RWPE2 (cell line): Measurements from ENCODE around the gene GBA2.
A peak's percentile ranks its signal among the peaks of the same experiment; 100 is the strongest.

Source experiments
- ATAC-seq: fragments of 200-7000 bp; cut with Tn5 transposase; 3 replicates; pipeline ENCODE4 v1.9.1; 2021; ENCODE audit warnings: low read depth
- DNase-seq: peaks from one replicate; pipeline ENCODE4 v3.0.0-alpha.2; 2020; ENCODE audit warnings: low spot score
- H3K27ac ChIP-seq: fragments of 450-650 bp; 2 replicates; pipeline ENCODE4 v1.5.1; 2017; ENCODE audit warnings: mild to moderate bottlenecking; ENCODE audit not compliant: poor library complexity, severe bottlenecking
- H3K27me3 ChIP-seq: fragments of 250-450 bp; sonication (Bioruptor Pico); 2 replicates; pipeline ENCODE4 v1.5.1; 2021; ENCODE audit warnings: mild to moderate bottlenecking, moderate library complexity; ENCODE audit not compliant: insufficient read depth, poor library complexity, severe bottlenecking
- H3K36me3 ChIP-seq: fragments of 250-450 bp; sonication (Bioruptor Pico); 2 replicates; pipeline ENCODE4 v1.5.1; 2020; ENCODE audit warnings: low read depth, mild to moderate bottlenecking, moderate library complexity
- H3K4me1 ChIP-seq: fragments of 250-450 bp; sonication (Bioruptor Pico); 2 replicates; pipeline ENCODE4 v1.5.1; 2021; ENCODE audit warnings: mild to moderate bottlenecking, moderate library complexity; ENCODE audit not compliant: insufficient read depth, poor library complexity, severe bottlenecking
- H3K4me3 ChIP-seq: fragments of 250-450 bp; sonication (Bioruptor Pico); 2 replicates; pipeline ENCODE4 v1.5.1; 2021; ENCODE audit warnings: mild to moderate bottlenecking, moderate library complexity; ENCODE audit not compliant: severe bottlenecking
- H3K9me3 ChIP-seq: fragments of 250-450 bp; sonication (Bioruptor Pico); 2 replicates; pipeline ENCODE4 v1.5.1; 2021; ENCODE audit warnings: mild to moderate bottlenecking, moderate library complexity; ENCODE audit not compliant: severe bottlenecking
- CTCF ChIP-seq: fragments of 450-650 bp; IDR thresholded peaks from one replicate; pipeline ENCODE4 v1.5.1; 2017; ENCODE audit warnings: mild to moderate bottlenecking, moderate library complexity; ENCODE audit not compliant: poor library complexity, severe bottlenecking

Gene GBA2

DNA sequence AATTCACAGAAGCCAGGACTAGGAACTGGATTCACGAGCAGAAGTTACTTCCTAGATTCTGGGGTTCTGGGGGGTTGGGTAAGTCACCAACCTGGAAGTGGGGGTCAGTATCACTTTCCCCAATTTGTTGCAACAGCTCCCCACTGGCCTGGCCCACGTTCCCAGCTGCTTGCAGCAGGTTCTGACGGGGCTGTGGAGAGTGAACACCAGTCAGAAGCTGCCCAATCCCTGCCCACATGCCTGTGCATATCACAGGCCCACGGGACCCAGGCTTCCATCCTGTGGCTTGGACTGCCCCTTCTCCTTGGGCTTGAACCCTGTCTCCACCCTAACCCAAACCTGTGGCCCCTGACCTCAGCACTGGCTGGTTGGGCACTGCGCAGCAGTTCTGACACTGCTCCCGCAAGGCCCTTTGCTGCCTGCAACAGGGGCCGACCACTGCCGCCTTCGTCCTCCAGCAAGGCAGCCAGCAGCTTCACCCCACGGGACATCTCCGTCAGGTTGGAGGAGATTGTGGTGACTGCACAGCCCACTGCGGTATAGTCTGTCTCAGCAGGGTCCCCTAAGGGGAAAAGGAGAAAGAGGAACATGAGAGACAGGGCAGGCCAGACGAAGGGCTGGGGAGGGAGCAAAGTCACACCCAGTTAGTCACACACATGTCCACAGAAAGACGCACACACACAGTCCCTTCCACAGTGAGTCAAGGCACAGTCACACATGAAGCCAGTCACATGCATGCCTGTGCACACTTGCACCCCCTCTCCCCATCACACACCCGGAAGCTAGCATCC, 30.1 kb downstream of the GBA2 start:
- ATAC-seq (peak; percentile 24; the same call in 1 of the 3 replicates), DNase-seq (no peak)
- TF ChIP-seq CTCF = no peak
- H3K27ac ChIP-seq = no peak overlapping the region
- H3K4me3 ChIP-seq = no peak overlapping the region
- no peaks in the 10 kb centered on the region for H3K4me1 ChIP-seq
- H3K36me3 ChIP-seq = peaks cover 94% of the 10 kb centered on the region
- no peaks in the 10 kb centered on the region for H3K27me3 ChIP-seq
- H3K9me3 ChIP-seq = no peaks in the 10 kb centered on the region

DNA sequence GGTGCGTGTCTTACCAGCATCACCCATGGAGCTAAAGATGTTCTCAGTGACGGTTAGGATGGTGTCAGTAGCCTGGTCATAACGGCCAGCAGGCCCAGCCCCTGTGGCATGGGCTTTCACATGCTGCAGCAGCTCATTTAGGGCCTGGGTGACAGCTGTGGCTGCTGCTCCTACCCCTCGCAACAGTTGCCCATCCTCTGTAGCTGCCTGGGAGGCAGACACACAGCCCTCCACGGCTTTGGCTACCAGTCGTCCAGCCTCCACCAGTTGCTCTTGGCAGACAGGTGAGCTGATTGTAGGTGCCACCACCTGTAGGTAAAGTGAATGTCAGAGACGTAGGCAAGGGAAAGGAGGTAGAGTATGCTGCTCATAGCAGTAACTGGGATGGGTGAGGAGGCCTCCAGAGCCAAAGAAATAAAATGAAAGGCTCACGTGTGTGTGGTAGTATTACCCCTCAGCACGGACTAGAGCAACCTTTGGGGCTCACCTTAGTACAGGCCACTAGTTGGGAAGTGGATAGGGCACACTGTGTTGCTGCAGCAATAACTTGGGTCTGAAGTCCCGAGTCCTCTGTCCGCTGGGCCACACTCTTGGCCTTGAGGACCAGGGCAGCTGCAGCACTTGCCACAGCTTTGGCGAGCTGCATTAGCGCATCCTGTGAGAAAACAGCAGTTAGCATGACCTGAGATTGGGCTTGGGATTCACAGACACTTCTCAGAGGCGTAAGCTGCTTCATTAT, 31.7 kb downstream of the GBA2 start:
- no peak overlapping the region for H3K27ac ChIP-seq
- TF ChIP-seq CTCF = no peak
- H3K27me3 ChIP-seq = no peaks in the 10 kb centered on the region
- DNase-seq (no peak), ATAC-seq (no peak)
- no peak overlapping the region for H3K4me3 ChIP-seq
- no peaks in the 10 kb centered on the region for H3K4me1 ChIP-seq
- H3K9me3 ChIP-seq = no peaks in the 10 kb centered on the region
- H3K36me3 ChIP-seq = peaks cover 93% of the 10 kb centered on the region

DNA sequence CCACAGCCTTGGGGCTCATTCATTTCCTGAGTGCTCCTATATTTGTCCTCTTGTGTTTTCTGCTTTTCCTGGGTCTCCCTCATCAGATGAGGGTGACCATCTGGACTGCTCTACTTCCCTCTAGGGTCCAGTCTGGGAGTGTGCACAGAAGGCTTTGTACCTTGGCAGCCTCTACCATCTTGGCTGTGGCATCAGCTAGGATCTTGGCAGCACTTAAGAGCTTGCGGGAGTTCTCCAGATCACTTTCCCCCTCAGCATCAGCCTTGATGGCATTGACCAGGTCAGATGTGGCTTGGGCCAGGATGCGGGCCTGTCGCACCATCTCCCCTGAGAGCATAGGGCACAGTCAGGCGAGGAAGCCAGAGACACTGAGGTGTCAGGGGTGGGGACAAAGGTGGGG, 32.8 kb downstream of the GBA2 start:
- Histone ChIP-seq H3K36me3 (peaks cover 93% of the 10 kb centered on the region), H3K27ac (no peak overlapping the region)

DNA sequence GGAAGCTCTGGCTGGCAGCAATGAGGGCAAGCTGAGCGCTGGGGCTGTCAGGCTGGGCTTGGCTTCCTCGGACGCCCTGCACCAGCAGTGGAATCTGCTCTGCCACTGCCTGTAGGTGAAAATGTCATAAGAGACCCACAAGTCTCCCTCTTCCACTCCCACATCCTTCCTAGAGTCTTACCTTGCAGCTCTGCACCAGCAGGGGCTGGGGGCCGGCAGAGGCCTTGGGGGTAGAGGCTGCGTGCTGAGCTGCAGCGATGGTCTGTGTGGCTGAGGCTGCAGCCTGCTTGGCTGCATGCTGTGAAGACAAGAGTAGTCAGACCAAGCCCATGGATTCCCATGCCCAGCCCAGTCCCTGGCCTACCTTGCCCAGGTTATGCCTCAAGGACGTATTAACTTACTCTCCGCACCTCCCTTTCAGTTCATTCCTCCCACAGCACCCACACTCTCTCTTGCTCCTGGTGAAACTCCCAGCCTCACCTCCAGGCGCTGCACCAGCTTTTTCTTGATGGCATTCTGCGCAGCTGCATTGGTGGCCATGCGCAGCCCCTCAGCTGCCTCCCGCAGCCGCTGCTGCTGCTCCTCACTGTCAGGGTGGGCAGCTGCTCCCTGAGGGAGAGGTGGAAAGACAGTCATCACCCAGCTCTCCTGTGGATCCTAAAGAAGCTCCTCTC, 34.3 kb downstream of the GBA2 start:
- H3K27me3 ChIP-seq = no peaks in the 10 kb centered on the region
- TF ChIP-seq CTCF = no peak
- ATAC-seq (no peak), DNase-seq (no peak)
- H3K4me3 ChIP-seq = no peak overlapping the region
- H3K9me3 ChIP-seq = no peaks in the 10 kb centered on the region
- no peak overlapping the region for H3K27ac ChIP-seq
- no peaks in the 10 kb centered on the region for H3K4me1 ChIP-seq
- H3K36me3 ChIP-seq = peaks cover 89% of the 10 kb centered on the region

More for the DNA sequence above, 32.8 kb downstream of the GBA2 start:
- no peaks in the 10 kb centered on the region for H3K27me3 ChIP-seq
- H3K4me1 ChIP-seq = no peaks in the 10 kb centered on the region
- H3K4me3 ChIP-seq = no peak overlapping the region
- TF ChIP-seq CTCF = no peak
- no peak for ATAC-seq
- no peaks in the 10 kb centered on the region for H3K9me3 ChIP-seq
- no peak for DNase-seq
